A673 (cell line): ENCODE data around the gene CNGA3.

ENCODE experiments used
- EZH2 ChIP-seq: fragments of 200-600 bp; sonication (generic); IDR thresholded peaks from 2 replicates; pipeline ENCODE4 v1.6.1; 2017; ENCODE audit warnings: borderline replicate concordance, low read depth, mild to moderate bottlenecking, mixed read lengths, antibody characterized with exemption, low read length; ENCODE audit not compliant: poor library complexity, severe bottlenecking
- TF ChIP-seq, protein P1 (sequence below): fragments of 300-800, 200-600 bp; sonication (generic); conservative IDR thresholded peaks from 2 replicates; pipeline ENCODE4 v1.5.1; 2017; ENCODE audit warnings: low read depth, mild to moderate bottlenecking, antibody characterized with exemption, low read length, moderate library complexity, mixed read lengths

DNA sequence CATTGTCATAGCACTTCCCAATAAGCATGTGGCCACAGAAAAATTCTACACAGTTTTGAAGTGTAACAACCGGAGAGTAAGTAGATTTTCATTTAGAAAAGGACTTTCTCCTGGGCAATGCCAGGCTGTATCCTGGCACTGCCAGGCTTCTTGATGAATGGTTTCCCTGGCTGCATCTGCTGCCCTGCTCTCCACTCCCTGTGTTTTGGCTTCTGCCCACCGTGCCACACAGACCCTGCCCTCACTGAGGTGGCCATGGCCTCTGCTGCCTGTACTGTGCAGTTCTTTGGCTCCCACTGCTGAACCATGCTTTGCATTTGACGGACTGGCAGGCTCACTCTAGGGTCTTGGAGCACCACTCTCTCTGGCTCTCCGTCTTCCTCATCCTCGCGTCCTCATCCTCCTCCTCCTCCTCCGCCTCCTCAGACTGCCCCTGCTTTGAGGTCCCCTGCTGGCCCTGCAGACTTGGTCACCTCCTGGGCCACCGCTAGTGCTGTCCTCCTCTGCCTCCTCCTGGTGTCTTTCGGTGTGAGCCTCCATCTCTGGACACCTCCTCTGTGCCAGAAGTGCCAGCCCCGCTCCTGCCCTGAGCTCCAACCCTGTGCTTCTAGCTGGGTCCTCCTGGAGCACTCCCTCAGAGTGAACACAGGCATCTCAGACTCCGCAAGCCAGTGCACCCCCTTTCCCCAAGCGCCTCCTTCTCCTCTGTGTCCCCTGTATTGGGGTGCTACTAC lies 45.9 kb upstream of the CNGA3 start:
- TF ChIP-seq, protein P1, sequence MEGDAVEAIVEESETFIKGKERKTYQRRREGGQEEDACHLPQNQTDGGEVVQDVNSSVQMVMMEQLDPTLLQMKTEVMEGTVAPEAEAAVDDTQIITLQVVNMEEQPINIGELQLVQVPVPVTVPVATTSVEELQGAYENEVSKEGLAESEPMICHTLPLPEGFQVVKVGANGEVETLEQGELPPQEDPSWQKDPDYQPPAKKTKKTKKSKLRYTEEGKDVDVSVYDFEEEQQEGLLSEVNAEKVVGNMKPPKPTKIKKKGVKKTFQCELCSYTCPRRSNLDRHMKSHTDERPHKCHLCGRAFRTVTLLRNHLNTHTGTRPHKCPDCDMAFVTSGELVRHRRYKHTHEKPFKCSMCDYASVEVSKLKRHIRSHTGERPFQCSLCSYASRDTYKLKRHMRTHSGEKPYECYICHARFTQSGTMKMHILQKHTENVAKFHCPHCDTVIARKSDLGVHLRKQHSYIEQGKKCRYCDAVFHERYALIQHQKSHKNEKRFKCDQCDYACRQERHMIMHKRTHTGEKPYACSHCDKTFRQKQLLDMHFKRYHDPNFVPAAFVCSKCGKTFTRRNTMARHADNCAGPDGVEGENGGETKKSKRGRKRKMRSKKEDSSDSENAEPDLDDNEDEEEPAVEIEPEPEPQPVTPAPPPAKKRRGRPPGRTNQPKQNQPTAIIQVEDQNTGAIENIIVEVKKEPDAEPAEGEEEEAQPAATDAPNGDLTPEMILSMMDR = no peak
- no peak for TF ChIP-seq EZH2
